Suprapubic skin (tissue), 3 donors: ENCODE measurements around the gene SEC61A1.

Experiments used
- POLR2A ChIP-seq, 2 donors: fragments of 450-650 bp; IDR thresholded peaks; one replicate each; pipeline ENCODE4 v1.6.1; 2017; ENCODE audit warnings: antibody characterized with exemption in 2 of 2, mild to moderate bottlenecking in 2 of 2, moderate library complexity in 2 of 2
- TF ChIP-seq, protein P1 (sequence below), 2 donors: fragments of 200-600 bp in 1 of 2; fragments of 450-650 bp in 1 of 2; sonication (generic) in 1 of 2; IDR thresholded peaks; one replicate each; pipeline ENCODE4 v1.5.1; 2016 to 2019; ENCODE audit warnings: antibody characterized with exemption in 2 of 2, mild to moderate bottlenecking in 1 of 2, moderate library complexity in 1 of 2

DNA sequence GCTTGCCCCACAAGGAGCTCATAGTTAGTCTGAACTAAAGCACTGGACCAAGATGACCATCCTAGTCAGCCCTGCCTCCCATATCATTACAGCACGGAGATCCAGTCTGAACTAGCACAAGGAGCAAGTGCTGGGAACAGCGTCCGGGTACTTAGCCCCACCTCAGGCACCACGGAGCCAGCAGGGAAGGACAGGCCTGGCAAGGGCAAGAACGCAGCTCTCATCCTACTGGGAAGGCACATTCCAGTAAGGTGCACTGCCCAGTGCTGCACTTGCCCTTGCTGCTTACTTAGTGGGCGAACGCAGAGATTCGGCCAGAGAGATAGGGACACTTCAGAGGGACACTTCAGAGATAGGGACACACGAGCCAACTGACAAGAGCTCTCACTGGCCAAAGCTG lies 27.6 kb downstream of the SEC61A1 start:
- TF ChIP-seq POLR2A (IDR thresholded peaks at IDR 0.05) = no peak
- TF ChIP-seq, protein P1, sequence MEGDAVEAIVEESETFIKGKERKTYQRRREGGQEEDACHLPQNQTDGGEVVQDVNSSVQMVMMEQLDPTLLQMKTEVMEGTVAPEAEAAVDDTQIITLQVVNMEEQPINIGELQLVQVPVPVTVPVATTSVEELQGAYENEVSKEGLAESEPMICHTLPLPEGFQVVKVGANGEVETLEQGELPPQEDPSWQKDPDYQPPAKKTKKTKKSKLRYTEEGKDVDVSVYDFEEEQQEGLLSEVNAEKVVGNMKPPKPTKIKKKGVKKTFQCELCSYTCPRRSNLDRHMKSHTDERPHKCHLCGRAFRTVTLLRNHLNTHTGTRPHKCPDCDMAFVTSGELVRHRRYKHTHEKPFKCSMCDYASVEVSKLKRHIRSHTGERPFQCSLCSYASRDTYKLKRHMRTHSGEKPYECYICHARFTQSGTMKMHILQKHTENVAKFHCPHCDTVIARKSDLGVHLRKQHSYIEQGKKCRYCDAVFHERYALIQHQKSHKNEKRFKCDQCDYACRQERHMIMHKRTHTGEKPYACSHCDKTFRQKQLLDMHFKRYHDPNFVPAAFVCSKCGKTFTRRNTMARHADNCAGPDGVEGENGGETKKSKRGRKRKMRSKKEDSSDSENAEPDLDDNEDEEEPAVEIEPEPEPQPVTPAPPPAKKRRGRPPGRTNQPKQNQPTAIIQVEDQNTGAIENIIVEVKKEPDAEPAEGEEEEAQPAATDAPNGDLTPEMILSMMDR (IDR thresholded peaks at IDR 0.05) = no peak
